Stimulated activated memory B cell treated with anti-CD40 and anti-IgM and Interleukin-4, amounts not matched to agents 10 μg/mL and 1 μg/mL and 100 μg/mL, for 72 hours (primary cell): ENCODE measurements around the gene RGS19.
"Not testable (repeated sequence)": the region's sequence is repeated elsewhere in the genome, so short reads cannot be mapped to it uniquely, and the experiment has no call there.

Source experiments
- ATAC-seq: fragments of 150-1000 bp; cut with Tn5 transposase; 2 replicates; pipeline ENCODE4 v1.10.0; 2021
- H3K27ac Mint-ChIP-seq: one replicate; pipeline ENCODE4 v1.8.0; 2022; ENCODE audit warnings: mild to moderate bottlenecking, mixed read lengths
- H3K27me3 Mint-ChIP-seq: one replicate; pipeline ENCODE4 v1.8.0; 2022; ENCODE audit warnings: mixed read lengths
- H3K36me3 Mint-ChIP-seq: one replicate; pipeline ENCODE4 v1.8.0; 2022; ENCODE audit warnings: mixed read lengths
- H3K4me1 Mint-ChIP-seq: one replicate; pipeline ENCODE4 v1.8.0; 2022; ENCODE audit warnings: mixed read lengths
- H3K4me3 Mint-ChIP-seq: one replicate; pipeline ENCODE4 v1.8.0; 2022; ENCODE audit warnings: mild to moderate bottlenecking, moderate library complexity, mixed read lengths
- H3K9me3 Mint-ChIP-seq: one replicate; pipeline ENCODE4 v1.8.0; 2022; ENCODE audit warnings: mixed read lengths

The RGS19 gene

DNA sequence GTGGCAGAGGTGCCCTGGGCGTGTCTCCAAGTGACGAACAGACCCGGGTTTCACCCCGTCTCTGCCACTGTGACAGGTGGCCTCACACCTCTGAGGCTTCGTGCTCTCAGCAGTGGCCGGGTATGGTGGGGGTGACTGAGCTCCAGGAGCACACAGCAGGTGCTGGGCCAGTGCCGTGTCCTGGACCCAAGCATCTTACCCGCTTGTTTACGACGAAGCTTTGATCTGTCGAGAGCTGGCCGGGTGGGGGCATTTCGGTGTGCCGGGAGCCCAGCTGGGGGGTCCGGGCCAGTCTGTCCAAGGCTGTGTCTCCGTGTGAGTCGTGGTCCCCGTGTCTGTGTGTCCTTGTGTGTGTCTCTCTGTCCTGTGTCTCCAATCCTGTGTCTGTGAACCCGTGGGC lies 12.0 kb upstream of the RGS19 start:
- no peaks in the 10 kb centered on the region for H3K27me3 Mint-ChIP-seq
- no peak for ATAC-seq
- H3K4me3 Mint-ChIP-seq: no peak overlapping the region
- peaks cover 6% of the 10 kb centered on the region for H3K9me3 Mint-ChIP-seq
- H3K36me3 Mint-ChIP-seq: peaks cover 1% of the 10 kb centered on the region
- H3K27ac Mint-ChIP-seq: no peak overlapping the region
- H3K4me1 Mint-ChIP-seq: peaks cover 40% of the 10 kb centered on the region

DNA sequence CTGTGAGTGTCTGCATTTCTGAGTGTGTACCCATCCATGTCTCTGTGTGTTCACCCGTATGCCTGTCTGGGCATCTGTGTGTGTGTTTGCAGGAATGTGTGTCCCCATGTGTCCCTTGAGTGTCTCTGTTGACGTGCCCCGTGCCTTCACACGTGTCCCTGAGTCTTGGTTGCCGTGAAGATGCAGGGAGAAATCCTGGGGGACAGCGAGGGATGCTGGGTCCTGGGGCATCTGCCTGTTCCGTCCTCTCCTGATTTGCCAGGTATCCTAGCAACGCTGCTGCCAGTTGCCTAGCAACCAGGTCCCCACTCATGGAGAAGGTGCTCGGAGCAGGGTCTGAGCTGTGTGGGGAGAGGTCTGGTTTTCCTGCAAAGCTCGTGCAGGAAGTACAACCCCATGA lies 10.8 kb upstream of the RGS19 start:
- Mint-ChIP-seq H3K36me3 (no peaks in the 10 kb centered on the region), H3K4me1 (peaks cover 29% of the 10 kb centered on the region), H3K4me3 (no peak overlapping the region), H3K27me3 (no peaks in the 10 kb centered on the region), H3K27ac (no peak overlapping the region), H3K9me3 (peaks cover 6% of the 10 kb centered on the region)
- no peak for ATAC-seq

DNA sequence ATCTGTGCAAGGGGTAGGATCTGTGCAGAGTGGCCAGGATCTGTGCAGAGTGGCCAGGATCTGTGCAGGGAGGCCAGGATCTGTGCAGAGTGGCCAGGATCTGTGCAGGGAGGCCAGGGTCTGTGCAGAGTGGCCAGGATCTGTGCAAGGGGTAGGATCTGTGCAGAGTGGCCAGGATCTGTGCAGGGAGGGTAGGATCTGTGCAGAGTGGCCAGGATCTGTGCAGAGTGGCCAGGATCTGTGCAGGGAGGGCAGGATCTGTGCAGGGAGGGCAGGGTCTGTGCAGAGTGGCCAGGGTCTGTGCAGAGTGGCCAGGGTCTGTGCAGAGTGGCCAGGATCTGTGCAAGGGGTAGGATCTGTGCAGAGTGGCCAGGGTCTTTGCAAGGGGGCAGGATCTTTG lies 9.3 kb upstream of the RGS19 start:
- ATAC-seq, H3K4me3 Mint-ChIP-seq, H3K9me3 Mint-ChIP-seq, H3K36me3 Mint-ChIP-seq, H3K27ac Mint-ChIP-seq: not testable (repeated sequence)
- Mint-ChIP-seq H3K4me1 (peaks cover 36% of the 10 kb centered on the region), H3K27me3 (peaks cover 10% of the 10 kb centered on the region)

DNA sequence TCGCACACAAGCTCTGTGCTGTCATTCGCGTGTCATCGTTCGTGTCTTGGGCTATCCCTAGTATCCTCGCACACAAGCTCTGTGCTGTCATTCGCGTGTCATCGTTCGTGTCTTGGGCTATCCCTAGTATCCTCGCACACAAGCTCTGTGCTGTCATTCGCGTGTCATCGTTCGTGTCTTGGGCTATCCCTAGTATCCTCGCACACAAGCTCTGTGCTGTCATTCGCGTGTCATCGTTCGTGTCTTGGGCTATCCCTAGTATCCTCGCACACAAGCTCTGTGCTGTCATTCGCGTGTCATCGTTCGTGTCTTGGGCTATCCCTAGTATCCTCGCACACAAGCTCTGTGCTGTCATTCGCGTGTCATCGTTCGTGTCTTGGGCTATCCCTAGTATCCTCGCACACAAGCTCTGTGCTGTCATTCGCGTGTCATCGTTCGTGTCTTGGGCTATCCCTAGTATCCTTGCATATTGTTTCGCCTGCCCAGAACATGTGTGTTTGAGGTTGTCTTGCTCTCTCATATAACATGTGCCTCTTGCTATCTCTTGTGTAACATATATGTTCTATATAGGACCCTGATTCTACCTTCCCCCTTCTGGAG lies 8.0 kb upstream of the RGS19 start:
- H3K9me3 Mint-ChIP-seq, H3K27ac Mint-ChIP-seq, H3K36me3 Mint-ChIP-seq, H3K4me3 Mint-ChIP-seq, ATAC-seq: not testable (repeated sequence)
- H3K27me3 Mint-ChIP-seq: peaks cover 10% of the 10 kb centered on the region
- peaks cover 36% of the 10 kb centered on the region for H3K4me1 Mint-ChIP-seq

DNA sequence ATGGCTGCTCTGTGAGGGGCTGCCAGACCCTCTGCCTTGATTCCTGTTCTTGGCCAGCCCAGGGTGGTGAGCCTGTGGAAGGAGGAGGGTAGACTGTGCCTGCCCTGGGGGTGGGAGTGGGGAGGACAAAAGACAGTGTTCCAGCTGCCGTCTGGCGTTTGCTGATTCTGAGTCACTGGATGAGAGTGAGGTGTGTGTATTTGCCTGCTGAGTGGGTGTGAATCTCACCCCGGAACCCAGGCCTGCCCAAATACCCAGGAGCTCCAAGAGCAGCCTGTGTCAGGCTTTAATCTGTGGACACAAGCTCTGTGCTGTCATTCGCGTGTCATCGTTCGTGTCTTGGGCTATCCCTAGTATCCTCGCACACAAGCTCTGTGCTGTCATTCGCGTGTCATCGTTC lies 7.5 kb upstream of the RGS19 start:
- Mint-ChIP-seq H3K4me1 (peaks cover 36% of the 10 kb centered on the region), H3K27ac (no peak overlapping the region), H3K4me3 (no peak overlapping the region), H3K36me3 (no peaks in the 10 kb centered on the region), H3K27me3 (peaks cover 10% of the 10 kb centered on the region), H3K9me3 (peaks cover 6% of the 10 kb centered on the region)
- no peak for ATAC-seq

DNA sequence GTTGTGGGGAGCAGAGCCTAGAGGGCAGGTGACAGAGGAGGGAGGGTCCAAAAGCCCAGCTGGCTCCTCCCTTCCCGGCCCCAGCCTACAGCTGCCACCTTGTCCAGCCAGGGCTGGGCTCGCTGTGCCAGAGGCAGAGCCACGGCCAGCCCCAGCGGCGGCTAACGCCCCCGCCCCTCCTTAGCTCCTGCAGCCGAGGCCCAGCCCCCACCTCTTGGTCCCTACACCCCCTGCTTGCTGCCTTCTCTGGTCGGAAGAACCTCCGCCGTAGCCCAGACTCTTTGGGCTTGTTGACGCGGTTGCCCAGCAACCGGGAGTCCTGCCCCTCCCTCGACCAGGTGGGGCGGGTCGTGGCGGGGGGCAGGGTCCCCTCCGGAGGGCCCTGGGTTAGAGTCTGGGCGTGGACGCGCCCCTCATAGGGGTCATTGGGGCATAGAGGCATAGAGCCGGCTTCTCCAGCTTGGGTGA lies 5.4 kb upstream of the RGS19 start:
- no peak for ATAC-seq
- Mint-ChIP-seq H3K36me3 (no peaks in the 10 kb centered on the region), H3K9me3 (peaks cover 6% of the 10 kb centered on the region), H3K27me3 (peaks cover 10% of the 10 kb centered on the region), H3K4me3 (peak overlapping the region; percentile 87), H3K4me1 (peaks cover 42% of the 10 kb centered on the region), H3K27ac (peak overlapping the region; percentile 55)

DNA sequence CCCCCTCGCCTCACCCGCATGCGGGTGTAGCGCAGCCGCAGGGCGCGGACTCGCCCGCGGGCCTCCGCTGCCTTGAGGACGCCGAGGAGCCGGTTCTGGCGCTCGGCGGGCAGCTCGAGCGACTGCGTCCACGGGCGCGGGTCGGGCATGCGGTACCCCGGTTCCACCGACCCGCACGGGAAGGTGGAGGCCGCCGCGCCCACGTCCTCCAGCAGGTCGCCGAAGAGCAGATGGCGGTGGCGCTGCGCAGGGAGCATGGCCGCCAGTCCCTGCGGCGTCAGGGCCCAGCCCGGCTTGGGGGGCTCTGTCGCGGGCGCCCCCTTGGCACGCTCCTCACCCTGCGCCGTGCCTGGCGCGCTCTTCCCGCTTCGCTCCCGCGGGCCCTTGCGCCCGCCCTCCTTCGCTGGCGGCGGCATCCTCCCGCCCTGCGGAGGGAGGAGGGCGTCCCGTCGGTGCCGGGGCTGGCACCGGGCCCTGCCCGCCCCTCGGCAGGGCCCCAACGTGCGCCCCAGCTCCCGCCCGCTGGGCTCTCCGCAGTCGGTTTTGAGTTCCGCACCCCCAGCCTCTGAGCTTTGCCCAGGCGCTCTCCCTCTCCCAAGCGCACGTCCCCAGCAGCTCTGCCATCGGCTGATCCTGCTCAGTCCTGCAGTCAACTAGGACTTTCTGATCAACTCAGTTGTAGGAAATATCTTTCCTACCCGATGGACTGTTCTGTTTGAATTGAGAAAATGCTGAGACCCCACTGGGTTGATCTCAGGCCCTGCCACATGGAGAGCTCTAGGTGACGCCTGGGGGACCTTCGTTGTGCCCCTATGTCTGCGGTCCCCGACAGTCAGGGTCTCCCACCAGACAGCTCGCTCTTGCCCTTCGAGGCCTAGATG lies 4.7 kb upstream of the RGS19 start, which contains the start of gene LKAAEAR1:
Gene LKAAEAR1, minus strand, starts transcription at position 595 of the 881 bp plus-strand sequence. Its CDS starts 179 bp downstream, at position 416.
- peak within 1 kb of the TSS; percentile 87 for H3K4me3 Mint-ChIP-seq
- ATAC-seq: no peak
- no peaks in the 10 kb centered on the region for H3K36me3 Mint-ChIP-seq
- peaks cover 36% of the 10 kb centered on the region for H3K4me1 Mint-ChIP-seq
- peaks cover 10% of the 10 kb centered on the region for H3K27me3 Mint-ChIP-seq
- peaks cover 6% of the 10 kb centered on the region for H3K9me3 Mint-ChIP-seq
- peak within 1 kb of the TSS; percentile 69 for H3K27ac Mint-ChIP-seq

DNA sequence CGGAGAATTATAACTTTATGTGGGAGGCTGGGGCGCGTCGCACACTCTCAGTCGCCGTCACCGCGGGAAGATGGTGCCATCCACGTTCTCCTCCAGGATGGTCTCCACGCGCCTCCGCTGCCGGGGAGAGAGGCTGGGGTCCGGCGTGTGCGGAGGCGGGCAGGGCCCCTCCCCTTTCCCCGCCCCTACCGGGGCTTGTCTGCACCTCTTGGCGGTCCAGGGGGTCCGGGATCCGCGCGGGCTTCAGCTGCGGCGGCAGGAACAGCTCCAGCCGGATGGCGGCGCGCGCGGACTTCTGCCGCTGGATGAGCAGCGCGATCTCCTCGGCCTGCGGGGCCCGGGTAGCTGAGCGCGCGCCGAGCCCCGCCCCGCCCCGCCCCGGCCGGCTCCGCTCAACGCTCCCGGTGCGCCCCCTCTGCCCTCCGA lies 4.1 kb upstream of the RGS19 start:
- H3K9me3 Mint-ChIP-seq: peaks cover 6% of the 10 kb centered on the region
- ATAC-seq: peak; percentile 49
- H3K27me3 Mint-ChIP-seq: peaks cover 10% of the 10 kb centered on the region
- H3K36me3 Mint-ChIP-seq: no peaks in the 10 kb centered on the region
- peaks cover 36% of the 10 kb centered on the region for H3K4me1 Mint-ChIP-seq
- H3K4me3 Mint-ChIP-seq: peak overlapping the region; percentile 78
- peak overlapping the region; percentile 69 for H3K27ac Mint-ChIP-seq

DNA sequence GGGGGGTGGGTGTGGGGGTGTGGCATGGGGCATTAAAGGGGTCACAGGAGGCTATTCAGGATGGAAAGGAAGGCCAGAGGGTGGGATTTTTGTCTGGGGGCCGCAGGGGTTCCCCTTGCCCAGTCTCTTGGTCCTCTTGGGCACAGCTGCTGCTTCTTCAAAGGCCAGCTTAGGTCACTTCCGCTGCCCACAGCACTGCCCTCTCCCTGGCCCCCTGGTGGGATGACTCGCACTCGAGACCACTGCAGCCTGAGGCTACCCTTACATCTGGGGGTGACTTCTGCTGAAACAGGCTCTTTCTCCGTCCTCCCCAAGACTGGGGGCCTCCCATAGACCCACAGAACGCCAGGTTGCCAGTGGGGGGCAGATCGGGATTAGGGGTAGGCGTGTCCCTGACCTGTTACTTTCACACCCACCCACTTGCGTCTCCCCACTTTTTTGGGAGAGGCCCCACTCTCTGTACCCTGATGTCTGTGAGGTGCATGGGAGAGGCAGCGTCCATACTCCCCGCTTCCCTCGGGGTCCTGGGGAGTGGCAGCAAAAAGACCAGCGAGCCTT lies 3.6 kb upstream of the RGS19 start:
- Mint-ChIP-seq H3K9me3 (peaks cover 6% of the 10 kb centered on the region), H3K27me3 (peaks cover 10% of the 10 kb centered on the region), H3K4me3 (peak overlapping the region; percentile 78), H3K36me3 (no peaks in the 10 kb centered on the region), H3K27ac (peak overlapping the region; percentile 69), H3K4me1 (peaks cover 39% of the 10 kb centered on the region)
- ATAC-seq: no peak

DNA sequence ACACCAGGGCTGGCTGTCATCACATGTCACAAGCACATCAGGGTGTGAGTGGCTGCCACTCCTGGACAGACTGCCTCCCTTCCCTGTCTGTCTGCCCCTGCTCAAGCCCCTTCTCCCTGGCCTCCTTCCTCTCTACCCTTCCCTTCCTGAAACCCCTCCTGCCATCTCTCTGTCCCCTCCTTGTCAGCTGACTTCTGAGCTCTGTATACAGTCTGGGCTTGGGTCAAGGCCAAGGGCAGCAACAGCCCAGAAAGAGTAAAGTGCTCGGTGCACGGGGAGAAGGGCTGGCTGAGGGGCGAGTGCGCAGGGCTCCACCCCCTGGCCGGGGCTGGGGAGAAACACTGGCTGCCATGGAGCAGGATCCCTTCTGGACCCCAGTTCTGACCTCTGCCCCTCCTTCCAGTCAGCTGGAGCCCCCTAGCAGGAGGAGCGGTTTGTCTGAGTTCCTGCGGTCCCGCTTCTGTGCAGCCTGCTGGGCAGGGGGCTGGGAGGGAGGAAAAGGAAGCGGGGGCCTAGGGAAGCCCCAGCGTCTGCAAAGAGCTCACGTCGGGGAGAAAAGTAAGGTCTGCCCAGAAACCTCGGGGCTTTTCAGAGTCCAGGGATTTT lies 2.9 kb upstream of the RGS19 start:
- ATAC-seq: no peak
- peaks cover 10% of the 10 kb centered on the region for H3K27me3 Mint-ChIP-seq
- H3K36me3 Mint-ChIP-seq: no peaks in the 10 kb centered on the region
- peak overlapping the region; percentile 20 for H3K27ac Mint-ChIP-seq
- peaks cover 3% of the 10 kb centered on the region for H3K9me3 Mint-ChIP-seq
- H3K4me3 Mint-ChIP-seq: peak overlapping the region; percentile 36
- H3K4me1 Mint-ChIP-seq: peaks cover 46% of the 10 kb centered on the region

DNA sequence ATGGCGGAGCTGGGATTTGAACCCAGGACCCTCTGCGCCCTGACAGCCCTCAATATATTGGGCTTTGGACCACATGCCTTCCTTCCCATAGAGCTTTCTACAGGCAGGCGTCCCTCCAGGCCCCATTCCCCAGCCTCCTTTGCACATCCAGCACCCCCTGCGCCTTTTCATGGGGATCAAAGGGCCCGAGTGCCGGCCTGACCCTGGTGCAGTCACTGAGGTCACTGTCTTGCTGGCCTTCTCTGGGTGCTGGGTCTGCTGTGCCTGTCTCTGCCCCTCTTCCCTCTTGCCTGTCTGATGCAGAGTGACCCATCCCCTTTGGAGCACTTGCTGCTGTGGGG lies 2.3 kb upstream of the RGS19 start:
- ATAC-seq: no peak
- H3K9me3 Mint-ChIP-seq: peaks cover under 1% of the 10 kb centered on the region
- H3K27ac Mint-ChIP-seq: peak overlapping the region; percentile 20
- H3K36me3 Mint-ChIP-seq: no peaks in the 10 kb centered on the region
- no peak overlapping the region for H3K4me3 Mint-ChIP-seq
- H3K4me1 Mint-ChIP-seq: peaks cover 52% of the 10 kb centered on the region
- H3K27me3 Mint-ChIP-seq: peaks cover 10% of the 10 kb centered on the region

DNA sequence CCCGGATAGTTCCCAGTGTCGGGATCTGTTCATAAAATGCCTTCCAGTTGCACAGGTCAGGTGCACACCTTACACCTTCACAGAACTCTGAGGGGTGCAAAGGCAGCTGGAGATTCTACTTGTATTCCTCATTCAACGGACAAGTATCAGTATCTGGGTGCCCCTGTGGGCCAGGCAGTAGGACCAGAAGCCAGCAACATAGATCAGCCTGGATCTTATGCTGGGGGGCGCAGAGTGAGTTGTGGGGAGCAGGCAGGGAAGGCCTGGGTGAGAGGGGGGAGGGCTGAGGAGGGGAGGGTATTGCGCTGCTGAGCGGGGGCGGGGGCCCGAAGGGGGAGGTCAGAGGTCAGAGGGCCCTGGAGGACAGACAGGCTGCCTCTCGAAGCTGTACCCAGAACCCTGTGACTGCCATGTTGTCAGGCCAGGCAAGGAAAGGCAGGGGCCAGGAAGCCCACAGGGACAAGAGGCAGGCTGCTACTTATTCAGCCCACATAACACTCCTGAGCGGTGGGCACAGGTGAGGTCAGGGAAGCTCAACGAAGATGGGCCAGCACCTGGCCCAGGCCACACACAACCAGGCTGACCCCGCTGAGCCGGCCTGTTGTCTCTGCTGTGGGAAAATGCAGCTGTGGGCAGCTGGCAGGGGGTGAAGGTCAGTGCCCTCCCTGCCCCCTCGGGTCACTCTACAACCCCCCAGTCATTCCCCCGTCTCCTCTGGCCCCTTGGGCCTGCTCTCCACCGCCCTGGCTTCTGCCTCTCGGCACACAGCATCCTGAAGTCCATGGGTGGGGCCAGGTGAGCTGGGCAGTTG lies 1.7 kb upstream of the RGS19 start:
- peaks cover 10% of the 10 kb centered on the region for H3K27me3 Mint-ChIP-seq
- ATAC-seq: no peak
- H3K36me3 Mint-ChIP-seq: peaks cover under 1% of the 10 kb centered on the region
- H3K4me1 Mint-ChIP-seq: peaks cover 58% of the 10 kb centered on the region
- peak overlapping the region; percentile 79 for H3K4me3 Mint-ChIP-seq
- H3K9me3 Mint-ChIP-seq: no peaks in the 10 kb centered on the region
- H3K27ac Mint-ChIP-seq: peak overlapping the region; percentile 76

DNA sequence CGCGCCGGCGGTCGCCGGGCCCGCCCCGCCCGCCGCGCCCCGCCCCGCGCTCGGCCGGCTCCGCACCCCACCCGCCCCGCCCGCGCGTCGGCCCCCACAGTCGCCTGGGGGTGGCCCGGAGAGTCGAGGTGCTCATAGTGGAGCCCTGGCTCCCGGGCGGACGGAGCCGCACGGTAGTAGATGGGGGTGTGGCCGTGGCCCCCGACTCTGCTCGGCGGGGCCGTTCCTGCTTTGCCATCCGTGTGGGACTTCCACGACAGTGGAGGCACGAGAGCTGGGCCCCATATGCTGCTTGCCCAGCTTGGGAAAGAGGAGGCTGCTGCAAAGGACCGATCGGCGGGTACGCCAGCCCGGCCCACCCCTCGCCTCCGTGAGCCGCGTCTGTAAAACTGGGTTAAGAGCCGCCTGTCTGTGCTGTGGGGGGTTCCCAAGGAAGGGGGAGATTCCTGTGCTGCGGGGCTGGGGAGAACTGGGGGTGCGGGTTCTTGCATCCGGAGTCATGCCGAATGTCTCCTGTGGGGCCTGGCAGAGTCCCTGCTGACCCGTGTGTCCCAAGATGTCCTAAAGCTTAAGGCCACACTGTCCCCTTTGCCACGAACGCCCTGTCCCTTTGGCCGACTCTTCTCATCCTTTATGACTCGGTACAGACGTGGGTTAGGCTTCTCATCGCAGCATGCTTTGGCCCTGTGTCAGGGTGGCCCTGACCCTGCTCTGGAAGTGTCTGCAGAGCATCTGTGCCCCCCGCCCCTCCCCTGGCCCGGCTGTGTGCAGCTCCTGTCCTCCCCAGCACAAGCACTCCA lies 895 bp upstream of the RGS19 start, which contains the start of gene OPRL1:
Gene OPRL1, plus strand, starts transcription at position 70 of the 800 bp plus-strand sequence. CDS start 12,639 bp downstream, outside the sequence.
- peak within 1 kb of the TSS; percentile 96 for H3K27ac Mint-ChIP-seq
- peaks cover 66% of the 10 kb centered on the region for H3K4me1 Mint-ChIP-seq
- H3K4me3 Mint-ChIP-seq: peak within 1 kb of the TSS; percentile 97
- peaks cover 9% of the 10 kb centered on the region for H3K36me3 Mint-ChIP-seq
- no peaks in the 10 kb centered on the region for H3K9me3 Mint-ChIP-seq
- H3K27me3 Mint-ChIP-seq: peaks cover 10% of the 10 kb centered on the region
- ATAC-seq: no peak

DNA sequence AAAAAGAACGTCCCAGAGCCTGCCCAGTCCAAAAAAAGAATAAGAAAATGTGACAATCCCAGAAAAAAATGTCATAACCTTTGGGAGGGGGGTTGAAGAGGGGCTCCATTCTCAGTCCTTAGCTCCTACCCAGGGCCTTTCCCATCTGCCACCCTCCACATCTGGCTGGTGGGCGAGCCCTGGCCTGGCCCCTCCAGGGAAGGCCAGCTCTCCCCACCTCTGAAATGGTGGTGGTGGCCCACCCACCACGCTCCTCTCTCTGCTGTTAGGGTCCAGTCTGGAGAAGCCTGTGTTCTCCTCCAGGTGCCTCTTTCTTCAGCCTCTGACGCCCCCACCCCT lies 415 bp downstream of the RGS19 start:
- H3K4me1 Mint-ChIP-seq: peaks cover 71% of the 10 kb centered on the region
- no peak for ATAC-seq
- H3K4me3 Mint-ChIP-seq: peak overlapping the region; percentile 97
- H3K27ac Mint-ChIP-seq: peak overlapping the region; percentile 96
- H3K36me3 Mint-ChIP-seq: peaks cover 22% of the 10 kb centered on the region
- H3K27me3 Mint-ChIP-seq: no peaks in the 10 kb centered on the region
- H3K9me3 Mint-ChIP-seq: no peaks in the 10 kb centered on the region
